Globus pallidus (tissue), 1 donor: ENCODE data around the gene WNT7B.

Experiments
- DNase-seq: peaks from one replicate; pipeline ENCODE4 v3.0.0-alpha.2; 2015; ENCODE audit warnings: low spot score

The WNT7B gene

GRCh38 chr22:45953178-45953577 lies 23.8 kb downstream of the WNT7B start:
- DNase-seq = no peak

DNA sequence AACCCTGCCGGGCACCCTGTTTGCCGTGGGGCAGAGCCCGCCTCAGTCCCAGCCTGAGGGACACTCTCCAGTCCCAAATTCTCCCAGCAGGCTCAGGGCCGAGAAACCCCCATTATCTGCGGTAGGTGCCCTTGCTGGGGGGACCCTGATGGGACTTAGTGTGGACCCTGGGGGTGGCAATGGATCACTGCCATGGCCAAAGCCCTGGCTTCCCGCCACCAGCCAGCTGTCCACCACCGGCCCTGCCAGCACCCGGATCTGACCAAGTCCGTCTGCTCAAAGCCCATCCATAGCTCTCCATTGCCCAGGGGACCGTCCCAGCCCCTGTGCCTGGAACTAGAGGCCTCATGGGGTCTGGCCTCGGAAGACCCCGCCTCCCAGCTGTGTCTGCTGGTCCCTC lies 24.4 kb downstream of the WNT7B start:
- DNase-seq = no peak

DNA sequence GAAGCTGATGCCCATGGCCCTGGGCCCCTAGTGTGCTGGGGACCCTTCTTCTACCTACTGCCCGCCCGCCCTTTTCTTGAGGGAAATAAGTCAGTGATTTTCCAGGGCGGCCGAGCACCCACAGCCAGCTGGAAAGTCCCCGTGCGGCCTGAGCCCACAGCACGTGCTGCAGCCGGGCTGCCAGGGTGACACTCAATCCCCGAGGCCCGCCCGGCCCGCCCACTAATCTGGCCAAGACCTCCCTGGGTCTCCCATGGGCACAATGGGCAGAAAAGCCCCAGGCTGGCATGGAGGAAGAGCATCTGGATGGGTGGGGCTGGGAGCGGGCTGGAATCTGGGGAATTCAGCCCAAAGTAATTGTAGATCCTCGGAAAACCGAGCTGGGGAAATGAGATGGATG lies 24.8 kb downstream of the WNT7B start:
- no peak for DNase-seq

- DNase-seq = no peak
These were observed 27.1 kb downstream of the WNT7B start for GRCh38 chr22:45949891-45950290.

DNA sequence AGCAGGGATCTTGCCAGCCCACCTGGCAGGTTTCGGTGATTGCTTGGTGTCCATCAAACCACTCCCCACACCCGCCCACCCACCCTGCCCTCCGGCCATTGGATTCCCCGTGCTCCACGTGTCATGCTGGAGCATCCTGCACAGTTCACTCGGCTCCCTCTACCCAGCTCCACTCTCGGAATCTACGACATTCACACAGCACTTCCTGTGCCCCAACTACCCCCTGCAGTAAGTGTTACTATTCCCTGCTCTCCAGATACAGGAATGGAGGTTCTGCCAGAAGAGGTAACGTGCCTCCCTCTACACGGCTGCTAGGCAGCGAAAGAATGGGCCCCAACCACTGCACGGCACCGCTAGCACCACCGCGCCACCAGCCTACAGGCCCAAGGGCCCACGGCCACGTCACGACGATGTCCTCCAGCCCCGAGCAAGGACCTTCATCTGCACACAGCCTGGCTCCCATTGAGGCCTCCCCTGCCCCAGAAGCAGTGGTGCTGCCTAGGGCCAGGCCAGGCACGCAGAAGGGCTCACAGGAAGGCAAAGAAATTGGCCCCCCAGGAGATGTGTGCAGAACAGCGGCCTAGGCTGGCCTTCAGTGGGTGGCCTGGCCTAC lies 27.6 kb downstream of the WNT7B start:
- DNase-seq = no peak

GRCh38 chr22:45948081-45948648 lies 28.8 kb downstream of the WNT7B start:
- no peak for DNase-seq

DNA sequence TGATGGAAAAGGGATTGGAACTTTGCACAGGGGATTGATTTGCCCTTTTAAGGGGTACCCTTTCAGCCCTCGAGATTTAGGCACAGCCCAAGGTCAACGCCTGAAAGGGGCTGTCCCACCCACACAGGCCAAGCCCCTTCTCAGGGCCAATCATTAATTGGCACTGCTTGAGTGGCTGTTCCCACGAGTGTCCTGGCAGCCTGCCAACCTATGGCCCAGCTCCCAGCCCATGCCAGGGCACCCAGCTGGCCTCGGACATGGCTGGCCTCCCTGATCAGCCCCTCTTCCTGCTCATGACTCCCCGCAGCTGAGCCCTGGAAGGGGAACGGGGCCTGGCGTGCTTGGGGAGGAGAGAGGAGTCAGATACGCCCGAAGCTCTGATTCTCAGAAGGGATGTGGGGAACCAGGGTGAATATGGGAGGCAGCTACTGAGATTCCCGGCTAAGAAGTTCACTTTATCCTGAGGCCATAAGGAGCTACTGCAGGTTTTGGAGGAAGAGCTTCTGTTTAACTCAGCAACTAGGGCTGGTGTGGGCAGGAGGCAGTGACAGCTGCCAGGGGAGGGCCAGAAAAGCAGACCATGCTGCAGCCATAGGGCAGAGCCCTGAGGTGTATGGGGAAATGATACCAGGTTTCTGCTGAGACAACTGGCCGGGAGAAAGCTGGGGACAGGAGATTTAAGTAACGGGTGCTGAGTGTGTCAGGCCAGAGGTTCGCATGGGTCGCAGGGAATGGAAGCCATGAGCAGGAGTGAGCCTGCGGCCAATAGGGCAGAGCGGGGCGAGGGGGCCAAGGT lies 30.0 kb downstream of the WNT7B start:
- DNase-seq = peak; percentile 53

DNA sequence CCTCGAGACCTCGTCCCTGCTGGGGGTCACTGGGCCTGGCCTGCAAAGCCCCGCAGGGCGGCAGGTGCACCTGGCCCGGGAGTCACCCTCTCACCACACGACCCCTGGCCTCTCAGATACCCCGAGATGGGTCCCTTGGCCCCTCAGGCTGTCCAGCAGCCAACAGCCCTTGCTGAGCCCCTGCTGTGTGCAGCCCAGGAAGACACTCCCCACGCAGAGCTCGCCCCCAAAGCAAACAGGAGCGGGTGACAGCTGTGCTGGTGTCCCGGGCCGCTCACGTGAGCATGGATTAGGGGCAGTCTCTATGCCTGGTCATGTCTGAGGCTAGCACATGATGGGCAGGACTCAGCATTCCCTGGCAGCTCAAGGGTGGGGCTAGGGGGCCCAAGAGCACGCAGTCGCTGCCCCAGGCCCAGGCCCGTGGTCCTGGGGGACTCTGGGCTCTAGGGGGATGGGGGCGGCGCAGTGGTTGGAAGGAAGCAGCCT lies 31.3 kb downstream of the WNT7B start:
- DNase-seq = no peak

DNA sequence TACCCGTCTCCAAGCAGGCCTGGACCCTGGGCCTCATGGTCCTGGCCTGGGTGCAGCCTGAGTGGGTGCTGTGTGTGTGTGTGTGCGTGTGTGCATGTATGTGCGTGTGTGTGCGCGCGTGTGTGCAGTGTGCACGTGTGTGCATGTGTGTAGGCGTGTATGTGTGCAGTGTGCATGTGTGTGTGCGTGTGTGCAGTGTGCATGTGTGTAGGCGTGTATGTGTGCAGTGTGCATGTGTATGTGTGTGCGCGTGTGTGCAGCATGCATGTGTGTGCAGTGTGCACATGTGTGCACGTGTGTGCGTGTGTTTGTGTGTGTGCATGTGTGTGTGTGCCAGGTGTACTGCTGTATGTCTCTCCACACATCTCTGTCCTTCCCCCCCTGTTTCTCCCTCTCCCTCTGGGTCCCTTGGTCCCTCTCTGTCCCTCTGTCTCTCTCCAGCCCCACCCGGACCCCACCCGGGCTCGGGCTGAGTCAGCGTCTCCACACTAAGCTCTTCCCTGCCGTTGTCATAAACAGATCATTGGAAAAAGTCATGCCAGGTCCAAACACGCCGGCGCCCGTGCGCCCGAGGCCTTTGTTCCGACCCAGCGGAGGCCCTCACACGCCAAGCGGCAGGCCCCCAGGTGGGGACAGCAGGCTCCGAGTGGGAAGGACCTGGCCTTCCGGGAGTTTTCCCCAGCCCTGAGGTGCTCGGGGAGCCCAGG lies 34.0 kb downstream of the WNT7B start:
- no peak for DNase-seq

GRCh38 chr22:45942344-45942743 lies 34.6 kb downstream of the WNT7B start:
- no peak for DNase-seq

DNA sequence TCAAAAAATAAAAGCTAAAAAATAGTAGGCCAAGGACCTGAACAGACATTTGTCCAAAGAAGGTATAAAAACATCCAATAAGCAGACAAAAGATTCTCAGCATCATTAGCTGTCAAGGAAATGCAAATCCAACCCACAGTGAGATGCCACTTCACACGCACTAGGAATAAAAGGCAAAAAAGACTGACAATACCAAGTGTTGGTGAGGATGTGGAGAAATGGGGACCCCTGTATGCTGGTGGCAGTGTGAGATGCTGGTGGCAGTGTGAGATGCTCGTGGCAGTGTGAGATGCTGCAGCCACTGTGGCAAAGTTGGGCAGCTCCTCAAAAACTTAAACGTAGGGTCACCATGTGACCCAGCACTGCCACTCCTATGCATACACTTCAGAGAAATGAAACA lies 38.0 kb downstream of the WNT7B start:
- no peak for DNase-seq

- no peak for DNase-seq
These were observed 39.0 kb downstream of the WNT7B start for GRCh38 chr22:45937960-45938359.

- DNase-seq = no peak
These were observed 41.4 kb downstream of the WNT7B start for GRCh38 chr22:45935573-45935972.

DNA sequence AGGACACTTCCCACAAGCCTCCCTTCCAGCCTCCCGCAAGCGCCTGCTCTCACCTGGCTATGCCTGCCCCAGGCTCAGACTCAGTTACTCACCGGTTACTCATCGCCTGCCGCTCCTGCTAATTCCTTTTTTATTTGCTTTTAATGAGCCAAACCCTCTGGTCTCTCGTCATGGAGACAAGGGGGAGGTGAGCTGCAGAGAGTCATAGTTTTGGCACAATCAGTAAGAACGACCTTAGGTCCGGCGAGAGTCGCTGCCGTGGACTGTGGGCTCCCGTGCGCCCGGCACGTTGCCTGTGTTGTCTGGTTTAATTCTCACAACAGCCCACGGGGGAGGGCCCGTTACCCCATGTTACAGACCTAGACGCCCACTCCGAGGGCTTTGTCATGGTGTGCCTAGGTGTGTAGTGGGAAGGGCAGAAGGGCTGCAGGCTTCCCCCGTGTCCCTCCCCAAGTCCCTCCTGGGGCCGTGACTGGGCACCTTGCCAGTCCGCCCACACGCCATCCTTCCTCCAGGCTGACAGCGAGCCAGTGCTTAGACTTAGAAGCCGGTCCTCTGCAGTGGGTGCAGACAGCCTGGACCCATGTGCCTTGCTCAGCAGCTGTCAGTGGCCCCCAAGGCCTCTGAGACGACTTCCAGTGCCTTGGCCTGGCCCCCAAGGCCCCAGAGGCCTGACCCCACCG lies 42.2 kb downstream of the WNT7B start:
- no peak for DNase-seq

GRCh38 chr22:45934168-45934564 lies 42.8 kb downstream of the WNT7B start:
- no peak for DNase-seq

- DNase-seq = no peak
These were observed 43.3 kb downstream of the WNT7B start for GRCh38 chr22:45933506-45934167.

- DNase-seq = no peak
These were observed 44.9 kb downstream of the WNT7B start for GRCh38 chr22:45932071-45932470.

- no peak for DNase-seq
These were observed 45.9 kb downstream of the WNT7B start for GRCh38 chr22:45931042-45931441.

DNA sequence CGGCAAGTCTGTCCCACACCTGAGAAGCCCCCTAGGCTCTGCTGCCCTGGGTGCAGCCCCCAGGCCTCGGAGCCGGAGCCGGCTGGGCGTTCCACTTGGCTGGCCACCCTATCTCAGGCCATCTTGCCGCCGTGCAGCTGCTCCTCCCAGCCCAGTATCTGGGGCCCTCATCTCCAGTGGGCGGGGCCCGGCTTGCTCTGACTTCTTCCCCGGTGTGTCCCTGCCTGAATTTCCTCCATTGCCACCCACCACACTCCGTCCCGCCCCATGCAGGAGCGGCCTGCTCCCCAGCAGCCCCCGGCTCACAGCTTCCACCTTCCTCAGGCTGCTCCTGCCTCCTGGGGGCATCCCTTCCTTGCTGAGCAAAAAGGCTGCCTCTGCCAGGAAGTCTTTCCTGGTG lies 46.6 kb downstream of the WNT7B start:
- DNase-seq = no peak

DNA sequence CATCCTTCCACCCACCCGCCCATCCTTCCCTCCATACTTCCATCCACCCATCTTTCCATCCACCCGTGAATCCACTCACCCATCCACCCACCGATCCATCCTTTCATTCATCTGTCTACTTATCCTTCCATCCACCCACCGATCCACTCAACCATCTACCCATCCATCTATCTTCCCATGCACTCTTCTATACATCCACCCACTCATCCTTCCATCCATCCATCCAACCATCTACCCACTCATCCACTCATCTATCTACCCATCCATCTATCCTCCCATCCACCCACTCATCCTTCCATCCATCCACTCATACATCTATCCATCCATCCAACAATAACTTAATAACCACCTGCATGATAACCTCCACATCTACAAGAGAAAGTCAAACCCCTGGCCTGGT lies 47.3 kb downstream of the WNT7B start:
- DNase-seq = no peak

DNA sequence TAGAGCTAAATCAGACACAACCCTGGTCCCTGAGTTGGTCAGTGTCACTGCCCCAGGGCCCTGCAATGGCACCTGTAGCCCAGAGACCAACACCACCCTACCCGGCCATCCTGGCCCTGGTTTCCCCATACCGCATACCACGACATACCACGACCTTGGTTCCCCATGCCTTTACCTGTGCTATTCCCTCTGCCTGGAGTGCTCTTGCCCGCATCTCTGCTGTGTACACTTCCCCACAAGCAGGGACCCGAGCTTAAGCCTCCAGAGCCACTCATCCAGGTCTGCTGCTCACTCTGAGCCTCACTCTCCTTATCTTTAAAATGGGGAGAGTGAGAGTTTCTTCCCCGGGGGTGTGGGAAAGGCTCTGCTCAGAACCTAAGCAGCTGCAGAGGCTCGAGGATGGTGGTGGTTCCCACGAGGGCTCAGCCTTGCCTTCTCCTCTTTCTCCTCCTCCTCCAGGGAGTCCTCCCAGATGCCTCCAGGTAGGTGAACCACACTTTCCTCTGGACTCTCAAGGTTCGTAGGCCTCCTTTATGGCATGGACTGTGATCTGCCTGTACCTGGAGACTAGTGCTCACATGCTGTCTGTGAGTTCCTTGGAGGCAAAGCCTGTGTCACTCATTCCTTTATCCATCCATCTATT lies 48.1 kb downstream of the WNT7B start:
- DNase-seq = no peak
